ENCODE results near the gene IGF1R.
A peak's percentile ranks its signal among the peaks of the same experiment; 100 is the strongest.

GRCh38 chr15:98805434-98806274, 157.3 kb downstream of the IGF1R start:
- peak in 3 of 6 experiments; percentile 13 to 19 (median 17) for TF ChIP-seq CTCF (IDR thresholded peaks at IDR 0.05)
- no peak for TF ChIP-seq POLR2A (IDR thresholded peaks at IDR 0.05)

All from adrenal gland (tissue), 5 donors.